GM23338 (cell line): ENCODE measurements around the gene WDHD1. TPM values are rescaled to one million over a fixed set of nuclear protein-coding genes. Genes with fewer than 3 reads are reported as not detected.

Experiments
- ATAC-seq: fragments of 200-7000 bp; cut with Tn5 transposase; 3 replicates; pipeline ENCODE4 v1.9.1; 2020
- DNase-seq: peaks from one replicate; pipeline ENCODE4 v3.0.0-alpha.2; 2015; ENCODE audit warnings: low spot score
- H2AFZ ChIP-seq: fragments of 200-600 bp; sonication (generic); 2 replicates; pipeline ENCODE4 v1.8.0; 2016; ENCODE audit warnings: antibody characterized with exemption, mild to moderate bottlenecking, moderate library complexity
- H3F3A ChIP-seq: fragments of 200-600 bp; sonication (generic); replicated peaks from 2 replicates; pipeline ENCODE4 v1.8.0; 2017; ENCODE audit warnings: antibody characterized with exemption, mixed run types, low read depth
- H3K27ac ChIP-seq: fragments of 200-600 bp; sonication (generic); 2 replicates; pipeline ENCODE4 v1.6.1; 2016; ENCODE audit warnings: low read depth
- H3K27me3 ChIP-seq: fragments of 200-600 bp; sonication (generic); 2 replicates; pipeline ENCODE4 v1.8.0; 2016; ENCODE audit warnings: mild to moderate bottlenecking, mixed run types, moderate library complexity; ENCODE audit not compliant: insufficient read depth
- H3K36me3 ChIP-seq: fragments of 200-600 bp; sonication (generic); 2 replicates; pipeline ENCODE4 v1.8.0; 2016; ENCODE audit warnings: mild to moderate bottlenecking; ENCODE audit not compliant: insufficient read depth
- H3K4me1 ChIP-seq: fragments of 200-600 bp; sonication (generic); 2 replicates; pipeline ENCODE4 v1.8.0; 2016; ENCODE audit warnings: mild to moderate bottlenecking, moderate library complexity; ENCODE audit not compliant: insufficient read depth
- H3K4me2 ChIP-seq: fragments of 200-600 bp; sonication (generic); 2 replicates; pipeline ENCODE4 v1.7.1; 2017; ENCODE audit warnings: mixed run types
- H3K4me3 ChIP-seq: fragments of 200-600 bp; sonication (generic); 2 replicates; pipeline ENCODE4 v1.6.1; 2016; ENCODE audit warnings: mixed run types
- H3K79me2 ChIP-seq: fragments of 200-600 bp; sonication (generic); replicated peaks from 2 replicates; pipeline ENCODE4 v1.8.0; 2017; ENCODE audit warnings: mild to moderate bottlenecking; ENCODE audit not compliant: insufficient read depth
- H3K9me2 ChIP-seq: fragments of 200-600 bp; sonication (generic); 2 replicates; pipeline ENCODE4 v1.8.0; 2017; ENCODE audit not compliant: insufficient read depth
- H4K20me1 ChIP-seq: fragments of 200-600 bp; sonication (generic); replicated peaks from 2 replicates; pipeline ENCODE4 v1.8.0; 2017; ENCODE audit warnings: mild to moderate bottlenecking; ENCODE audit not compliant: insufficient read depth
- H3K27ac Mint-ChIP-seq: 2 replicates; pipeline ENCODE4 v1.8.0; 2020; ENCODE audit warnings: inconsistent platforms, mild to moderate bottlenecking, moderate library complexity, mixed read lengths
- H3K27me3 Mint-ChIP-seq: 3 replicates; pipeline ENCODE4 v1.8.0; 2022; ENCODE audit warnings: low read depth, mild to moderate bottlenecking, moderate library complexity, mixed read lengths, inconsistent platforms; ENCODE audit not compliant: insufficient read depth, poor library complexity
- H3K36me3 Mint-ChIP-seq: 3 replicates; pipeline ENCODE4 v1.8.0; 2021; ENCODE audit warnings: low read depth, mild to moderate bottlenecking, inconsistent platforms, moderate library complexity, mixed read lengths
- H3K4me1 Mint-ChIP-seq: 3 replicates; pipeline ENCODE4 v1.8.0; 2020; ENCODE audit warnings: mild to moderate bottlenecking, inconsistent platforms, mixed read lengths
- H3K4me3 Mint-ChIP-seq: 3 replicates; pipeline ENCODE4 v1.8.0; 2021; ENCODE audit warnings: moderate library complexity, mild to moderate bottlenecking, inconsistent platforms, mixed read lengths
- H3K9me3 Mint-ChIP-seq: 3 replicates; pipeline ENCODE4 v1.8.0; 2020; ENCODE audit warnings: moderate library complexity, mild to moderate bottlenecking, inconsistent platforms, mixed read lengths
- CREB1 ChIP-seq: fragments of 250-450 bp; sonication (Bioruptor Pico); IDR thresholded peaks from 2 replicates; pipeline ENCODE4 v1.5.0; 2020; ENCODE audit warnings: low read depth, mild to moderate bottlenecking, moderate library complexity
- ETS1 ChIP-seq: IDR thresholded peaks from 2 replicates; pipeline ENCODE4 v1.6.1; 2016; ENCODE audit warnings: antibody characterized with exemption
- EZH2phosphoT487 ChIP-seq: fragments of 200-600 bp; sonication (generic); IDR thresholded peaks from one replicate; pipeline ENCODE4 v1.8.1; 2018; ENCODE audit warnings: antibody characterized with exemption; ENCODE audit not compliant: unreplicated experiment
- JUNB ChIP-seq: IDR thresholded peaks from one replicate; pipeline ENCODE4 v1.6.1; 2016; ENCODE audit warnings: antibody characterized with exemption; ENCODE audit not compliant: unreplicated experiment
- POLR2AphosphoS5 ChIP-seq: IDR thresholded peaks from 2 replicates; pipeline ENCODE4 v1.6.1; 2016; ENCODE audit warnings: antibody characterized with exemption, low read depth
- STAT1 ChIP-seq: IDR thresholded peaks from one replicate; pipeline ENCODE4 v1.6.1; 2016; ENCODE audit warnings: antibody characterized with exemption; ENCODE audit not compliant: unreplicated experiment
- ZNF114 ChIP-seq: fragments of 250-450 bp; sonication (Bioruptor Pico); IDR thresholded peaks from 2 replicates; pipeline ENCODE4 v1.5.0; 2020; ENCODE audit warnings: mild to moderate bottlenecking, moderate library complexity
- ZNF331 ChIP-seq: fragments of 250-450 bp; sonication (Bioruptor Pico); IDR thresholded peaks from 2 replicates; pipeline ENCODE4 v1.5.0; 2020; ENCODE audit warnings: low read depth, mild to moderate bottlenecking, moderate library complexity
- ZNF462 ChIP-seq: fragments of 250-450 bp; sonication (Bioruptor Pico); IDR thresholded peaks from 2 replicates; pipeline ENCODE4 v1.5.0; 2020; ENCODE audit warnings: mild to moderate bottlenecking, moderate library complexity
- polyA plus RNA-seq: library from polyadenylated mRNA; unstranded; fragments of >200 nt; fragmentation: Nextera tagmentation; extraction: Ambion mirVana; gene quantifications from 2 replicates; pipeline ENCODE4 v1.2.1, GENCODE V29; 2016
- total RNA-seq: library from RNA; depleted of rRNA; stranded (reverse); fragments of >200 nt; shearing (Covaris generic); gene quantifications from 2 replicates; pipeline ENCODE4 v1.2.3, GENCODE V29; 2014

WDHD1 gene
- total and polyA plus RNA-seq, 2 experiments from 2014 or later = 48.8 to 65.4 TPM

- TF ChIP-seq ZNF462 (CRISPR knock-in tag) = no peak
- no peak for TF ChIP-seq ZNF114 (CRISPR knock-in tag)
These were observed 6.8 kb downstream of the WDHD1 start (continued) for GRCh38 chr14:55019968-55020554.

GRCh38 chr14:55015006-55015405, 11.9 kb downstream of the WDHD1 start:
- H3F3A ChIP-seq = no peaks in the 10 kb centered on the region
- H2AFZ ChIP-seq = no peak overlapping the region
- DNase-seq (no peak), ATAC-seq (no peak)
- H3K4me3 Mint-ChIP-seq = no peak overlapping the region
- H3K79me2 ChIP-seq = peaks cover 72% of the 10 kb centered on the region
- no peak overlapping the region for H3K4me3 ChIP-seq
- H3K4me1 Mint-ChIP-seq = no peaks in the 10 kb centered on the region
- peaks cover 54% of the 10 kb centered on the region for H3K36me3 Mint-ChIP-seq
- H3K27me3 ChIP-seq = no peaks in the 10 kb centered on the region
- no peak overlapping the region for H3K27ac Mint-ChIP-seq
- no peaks in the 10 kb centered on the region for H3K9me3 Mint-ChIP-seq
- H3K4me2 ChIP-seq = no peak overlapping the region
- H3K27me3 Mint-ChIP-seq = peaks cover 2% of the 10 kb centered on the region
- H4K20me1 ChIP-seq = peaks cover 43% of the 10 kb centered on the region
- no peaks in the 10 kb centered on the region for H3K9me2 ChIP-seq
- H3K4me1 ChIP-seq = no peaks in the 10 kb centered on the region
- H3K27ac ChIP-seq = no peak overlapping the region
- peaks cover 12% of the 10 kb centered on the region; the same call in 1 of the 2 replicates for H3K36me3 ChIP-seq
- TF ChIP-seq ETS1 (no peak), CREB1 (CRISPR knock-in tag) (no peak), ZNF114 (CRISPR knock-in tag) (no peak), STAT1 (no peak), ZNF462 (CRISPR knock-in tag) (no peak), POLR2AphosphoS5 (no peak), ZNF331 (CRISPR knock-in tag) (no peak), JUNB (no peak), EZH2phosphoT487 (no peak)
